Esophagus squamous epithelium (tissue), 5 donors: ENCODE results near the gene KLHL11. TPM values are rescaled to one million over a fixed set of nuclear protein-coding genes. Genes with fewer than 3 reads are reported as not detected.

ENCODE experiments used
- DNase-seq: peaks from one replicate; lab custom pipeline; 2025; lab: John Stamatoyannopoulos, UW
- H3K27ac ChIP-seq, 4 donors: fragments of 200-600 bp; sonication (generic); one replicate each; pipeline ENCODE4 v1.5.1; 2016 to 2019; ENCODE audit warnings: mild to moderate bottlenecking in 1 of 4
- H3K27me3 ChIP-seq, 4 donors: fragments of 200-600 bp; sonication (generic); 1 replicate in 3 of 4; 2 replicates in 1 of 4; pipeline versions ENCODE4 v1.5.1 to v1.6.0; 2017 to 2021; ENCODE audit warnings: antibody characterized with exemption in 1 of 4
- H3K36me3 ChIP-seq, 3 donors: fragments of 200-600 bp; sonication (generic); one replicate each; pipeline ENCODE4 v1.5.1; 2016 to 2019
- H3K4me1 ChIP-seq, 3 donors: fragments of 200-600 bp; sonication (generic); one replicate each; pipeline ENCODE4 v1.5.1; 2017 to 2019
- H3K4me3 ChIP-seq, 4 donors: fragments of 200-600 bp; sonication (generic); 1 replicate in 3 of 4; 2 replicates in 1 of 4; pipeline ENCODE4 v1.5.1; 2016 to 2019; ENCODE audit warnings: mild to moderate bottlenecking in 2 of 4, moderate library complexity in 1 of 4
- H3K9me3 ChIP-seq, 3 donors: fragments of 200-600 bp; sonication (generic); one replicate each; pipeline ENCODE4 v1.5.1; 2016 to 2019
- CTCF ChIP-seq, 6 experiments: fragments of 450-650 bp in 4 of 6; fragments of 200-600 bp in 2 of 6; sonication (generic) in 2 of 6; IDR thresholded peaks; one replicate each; pipeline ENCODE4 v1.5.1; 2016 to 2019; ENCODE audit warnings: antibody characterized with exemption in 6 of 6, mild to moderate bottlenecking in 4 of 6, moderate library complexity in 4 of 6
- POLR2A ChIP-seq, 4 donors: fragments of 450-650 bp; IDR thresholded peaks; one replicate each; pipeline ENCODE4 v1.6.1; 2017; ENCODE audit warnings: antibody characterized with exemption in 4 of 4, mild to moderate bottlenecking in 4 of 4, moderate library complexity in 3 of 4
- WGBS, 2 donors: methylation state at CpG; one replicate each; pipeline ENCODE4 v1.1.5; 2018; 5-methylcytosine and 5-hydroxymethylcytosine counted together
- intact Hi-C: fragments of 100-400 bp; cut with DNase I; formaldehyde crosslinking; loops from one replicate; pipeline ENCODE4 v1.15.0; 2022
- total RNA-seq, 4 donors: library from RNA; depleted of rRNA; stranded (reverse); fragments of >200 nt; gene quantifications; one replicate each; pipeline ENCODE4 v1.1.0, GENCODE V29; 2016
- donor health status: DM: yes; HTN: yes; CAD: no.

KLHL11 gene
- total RNA-seq, 4 donors from 2014 or later: 11.8 to 20.4 (median 13.1) TPM

- TF ChIP-seq CTCF (IDR thresholded peaks at IDR 0.05) (no peak), POLR2A (IDR thresholded peaks at IDR 0.05) (no peak)
- Histone ChIP-seq H3K9me3 (no peaks in the 10 kb centered on the region), H3K27ac (no peak overlapping the region), H3K27me3 (no peaks in the 10 kb centered on the region), H3K4me1 (no peaks in the 10 kb centered on the region), H3K4me3 (no peak overlapping the region), H3K36me3 (peaks cover 30 to 100% (median 57%) of the 10 kb centered on the region in 3 donors)
- 86 to 88% methylated on average over 3 to 7 of the region's 15 CpGs for WGBS, 2 donors
- intact Hi-C loops: no loop called here
- DNase-seq: no peak
Measured at GRCh38 chr17:41906465-41907184, 41.4 kb upstream of the KLHL11 start.

- peaks cover 17 to 100% (median 55%) of the 10 kb centered on the region in 3 donors for H3K36me3 ChIP-seq
- no peaks in the 10 kb centered on the region for H3K27me3 ChIP-seq
- H3K27ac ChIP-seq: no peak overlapping the region
- intact Hi-C loops: no loop called here
- H3K9me3 ChIP-seq: no peaks in the 10 kb centered on the region
- no peak overlapping the region for H3K4me3 ChIP-seq
- no peaks in the 10 kb centered on the region for H3K4me1 ChIP-seq
- TF ChIP-seq POLR2A (IDR thresholded peaks at IDR 0.05) (no peak), CTCF (IDR thresholded peaks at IDR 0.05) (no peak)
- WGBS, 2 donors: 97 to 100% methylated on average over 2 to 3 of the region's 4 CpGs
- DNase-seq: no peak
Measured at GRCh38 chr17:41905172-41905571, 39.9 kb upstream of the KLHL11 start.

GRCh38 chr17:41904242-41904841 is 39.1 kb upstream of the KLHL11 start:
- no peak overlapping the region for H3K4me3 ChIP-seq
- TF ChIP-seq CTCF (IDR thresholded peaks at IDR 0.05): no peak
- no peak for TF ChIP-seq POLR2A (IDR thresholded peaks at IDR 0.05)
- 87 to 89% methylated on average over 5 to 7 of the region's 7 CpGs for WGBS, 2 donors
- no peak overlapping the region for H3K27ac ChIP-seq
- no peaks in the 10 kb centered on the region for H3K4me1 ChIP-seq
- no peak for DNase-seq
- intact Hi-C loops: no loop called here
- H3K9me3 ChIP-seq: no peaks in the 10 kb centered on the region
- H3K27me3 ChIP-seq: no peaks in the 10 kb centered on the region
- H3K36me3 ChIP-seq: peaks cover 8 to 100% (median 47%) of the 10 kb centered on the region in 3 donors

- H3K27me3 ChIP-seq: no peaks in the 10 kb centered on the region
- no peaks in the 10 kb centered on the region for H3K9me3 ChIP-seq
- H3K36me3 ChIP-seq: peaks cover 24 to 100% (median 55%) of the 10 kb centered on the region in 3 donors
- DNase-seq: no peak
- no peak overlapping the region for H3K27ac ChIP-seq
- TF ChIP-seq POLR2A (IDR thresholded peaks at IDR 0.05) (no peak), CTCF (IDR thresholded peaks at IDR 0.05) (no peak)
- H3K4me1 ChIP-seq: no peaks in the 10 kb centered on the region
- intact Hi-C loops: no loop called here
- WGBS, 2 donors: 91 to 92% methylated on average over 9 to 10 of the region's 11 CpGs
- H3K4me3 ChIP-seq: no peak overlapping the region
Measured at GRCh38 chr17:41901646-41902045, 36.4 kb upstream of the KLHL11 start.

- no peak overlapping the region for H3K27ac ChIP-seq
- no peak for TF ChIP-seq CTCF (IDR thresholded peaks at IDR 0.05)
- TF ChIP-seq POLR2A (IDR thresholded peaks at IDR 0.05): no peak
- H3K36me3 ChIP-seq: peaks cover 27 to 100% (median 58%) of the 10 kb centered on the region in 3 donors
- H3K9me3 ChIP-seq: no peaks in the 10 kb centered on the region
- 84 to 89% methylated on average over 5 to 6 of the region's 6 CpGs for WGBS, 2 donors
- no peak for DNase-seq
- intact Hi-C loops: no loop called here
- no peak overlapping the region for H3K4me3 ChIP-seq
- peaks cover 0 to 10% (median 3%) of the 10 kb centered on the region in 3 donors for H3K4me1 ChIP-seq
- no peaks in the 10 kb centered on the region for H3K27me3 ChIP-seq
Measured at GRCh38 chr17:41896726-41897125, 31.5 kb upstream of the KLHL11 start.
